Measurements from ENCODE around the gene CT45A10. TPM values are rescaled to one million over a fixed set of nuclear protein-coding genes. Genes with fewer than 3 reads are reported as not detected.

Gene CT45A10
- total RNA-seq, 120 experiments from 2014 or later = 0.60 to 4.9 (median 1.9) TPM; not detected in 94

Other genes starting within 250 kb of the CT45A10 start
- 1 to 10 TPM in 6 of 120 experiments, under 1 TPM in 3, not detected in 111; 0.58 to 2.0 (median 1.1) TPM for gene CT45A1, start 179.8 kb downstream of the CT45A10 start, total RNA-seq
- 1 to 10 TPM in 14 of 120 experiments, under 1 TPM in 5, not detected in 101; 0.54 to 4.9 (median 1.3) TPM for gene CT45A3, start 125.3 kb downstream of the CT45A10 start, total RNA-seq
- 1 to 10 TPM in 18 of 120 experiments, under 1 TPM in 11, not detected in 91; 0.47 to 3.9 (median 1.2) TPM for gene CT45A5, start 107.9 kb downstream of the CT45A10 start, total RNA-seq
- gene CT45A6, start 90.7 kb downstream of the CT45A10 start, total RNA-seq = 1 to 10 TPM in 8 of 120 experiments, under 1 TPM in 5, not detected in 107; 0.67 to 3.9 (median 1.2) TPM
- gene CT45A2, start 73.4 kb downstream of the CT45A10 start, total RNA-seq = 1 to 10 TPM in 1 of 120 experiments, not detected in 119; 1.0 TPM
- gene CT45A7, start 56.2 kb downstream of the CT45A10 start, total RNA-seq = 1 to 10 TPM in 5 of 120 experiments, under 1 TPM in 1, not detected in 114; 0.68 to 2.1 (median 1.9) TPM
- 1 to 10 TPM in 2 of 120 experiments, under 1 TPM in 2, not detected in 116; 0.61 to 1.2 (median 0.91) TPM for gene CT45A8, start 38.9 kb downstream of the CT45A10 start, total RNA-seq
- 1 to 10 TPM in 2 of 120 experiments, under 1 TPM in 2, not detected in 116; 0.61 to 1.2 (median 0.91) TPM for gene CT45A9, start 21.6 kb downstream of the CT45A10 start, total RNA-seq
- 1 to 10 TPM in 2 of 120 experiments, under 1 TPM in 29, not detected in 89; 0.14 to 1.3 (median 0.32) TPM for gene SAGE1, start 272 bp upstream of the CT45A10 start, total RNA-seq
- gene MMGT1, start 80.5 kb upstream of the CT45A10 start, total RNA-seq = 10 to 100 TPM; 16.6 to 29.1 (median 22.9) TPM
- gene SLC9A6, start 92.0 kb upstream of the CT45A10 start, total RNA-seq = 100 to 1,000 TPM in 27 of 120 experiments, 10 to 100 TPM in 93; 39.0 to 123 (median 88.4) TPM

Data from dorsolateral prefrontal cortex (tissue), 118 donors.